Gastroesophageal sphincter (tissue), 3 donors: ENCODE measurements around the gene MED27.

Experiments used
- POLR2A ChIP-seq, 2 donors: fragments of 450-650 bp; IDR thresholded peaks; one replicate each; pipeline ENCODE4 v1.6.1; 2017; ENCODE audit warnings: antibody characterized with exemption in 2 of 2, mild to moderate bottlenecking in 2 of 2, moderate library complexity in 1 of 2
- POLR2AphosphoS5 ChIP-seq: sonication (generic); formaldehyde crosslinking; IDR thresholded peaks from one replicate; pipeline ENCODE4 v1.6.1; 2017; ENCODE audit warnings: antibody characterized with exemption
- TF ChIP-seq, protein P1 (sequence below), 4 experiments: fragments of 200-600 bp in 2 of 4; fragments of 450-650 bp in 2 of 4; sonication (generic) in 1 of 4; IDR thresholded peaks; one replicate each; pipeline ENCODE4 v1.5.1; 2017 to 2019; ENCODE audit warnings: antibody characterized with exemption in 4 of 4, mild to moderate bottlenecking in 2 of 4, moderate library complexity in 2 of 4

DNA sequence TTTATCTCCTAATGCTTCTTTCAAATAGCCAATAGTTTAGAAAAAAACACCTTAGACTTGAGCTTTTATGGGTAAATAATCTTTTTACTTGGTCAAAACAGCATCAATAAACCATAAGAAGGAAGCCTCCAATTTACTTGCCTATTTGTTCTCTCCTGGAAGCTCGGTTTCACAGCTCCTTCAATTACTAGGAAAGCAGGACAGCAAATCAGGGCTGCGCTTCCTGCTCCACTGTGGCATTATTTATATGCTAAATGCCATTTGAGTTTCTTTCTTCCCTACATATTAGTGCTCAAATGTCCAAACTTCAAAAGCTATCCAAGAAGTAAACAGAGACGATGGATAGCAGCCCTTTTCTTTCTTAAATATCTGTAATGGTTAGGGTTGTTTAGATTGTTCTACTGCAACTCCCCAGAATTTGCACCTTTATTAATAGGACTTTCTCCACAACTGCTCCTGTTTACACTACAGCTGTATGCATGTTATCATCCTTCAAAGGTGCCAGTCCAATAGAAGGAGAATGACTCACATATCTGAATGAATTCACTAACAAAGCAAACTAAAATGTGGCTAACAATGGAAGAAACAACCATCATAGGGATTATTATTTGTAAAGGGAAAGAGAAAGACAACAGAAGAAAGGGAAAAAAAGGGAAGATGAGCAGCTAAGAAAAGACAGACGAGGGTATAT, 58.7 kb downstream of the MED27 start:
- TF ChIP-seq POLR2AphosphoS5 (no peak), POLR2A (IDR thresholded peaks at IDR 0.05) (no peak)
- TF ChIP-seq, protein P1, sequence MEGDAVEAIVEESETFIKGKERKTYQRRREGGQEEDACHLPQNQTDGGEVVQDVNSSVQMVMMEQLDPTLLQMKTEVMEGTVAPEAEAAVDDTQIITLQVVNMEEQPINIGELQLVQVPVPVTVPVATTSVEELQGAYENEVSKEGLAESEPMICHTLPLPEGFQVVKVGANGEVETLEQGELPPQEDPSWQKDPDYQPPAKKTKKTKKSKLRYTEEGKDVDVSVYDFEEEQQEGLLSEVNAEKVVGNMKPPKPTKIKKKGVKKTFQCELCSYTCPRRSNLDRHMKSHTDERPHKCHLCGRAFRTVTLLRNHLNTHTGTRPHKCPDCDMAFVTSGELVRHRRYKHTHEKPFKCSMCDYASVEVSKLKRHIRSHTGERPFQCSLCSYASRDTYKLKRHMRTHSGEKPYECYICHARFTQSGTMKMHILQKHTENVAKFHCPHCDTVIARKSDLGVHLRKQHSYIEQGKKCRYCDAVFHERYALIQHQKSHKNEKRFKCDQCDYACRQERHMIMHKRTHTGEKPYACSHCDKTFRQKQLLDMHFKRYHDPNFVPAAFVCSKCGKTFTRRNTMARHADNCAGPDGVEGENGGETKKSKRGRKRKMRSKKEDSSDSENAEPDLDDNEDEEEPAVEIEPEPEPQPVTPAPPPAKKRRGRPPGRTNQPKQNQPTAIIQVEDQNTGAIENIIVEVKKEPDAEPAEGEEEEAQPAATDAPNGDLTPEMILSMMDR (IDR thresholded peaks at IDR 0.05): no peak
